Osteocyte (in vitro differentiated cells): ENCODE data around the gene KCNJ13. TPM values are rescaled to one million over a fixed set of nuclear protein-coding genes. Genes with fewer than 3 reads are reported as not detected.

Source experiments
- DNase-seq: peaks from one replicate; pipeline ENCODE4 v3.0.0; 2021; ENCODE audit warnings: mixed read lengths; ENCODE audit not compliant: unreplicated experiment; ENCODE audit errors: extremely low spot score
- H3K27ac Mint-ChIP-seq: one replicate; pipeline ENCODE4 v1.8.0; 2021; ENCODE audit warnings: mild to moderate bottlenecking, mixed read lengths; ENCODE audit not compliant: unreplicated experiment
- H3K27me3 Mint-ChIP-seq: one replicate; pipeline ENCODE4 v1.8.0; 2021; ENCODE audit warnings: mixed read lengths; ENCODE audit not compliant: unreplicated experiment
- H3K36me3 Mint-ChIP-seq: one replicate; pipeline ENCODE4 v1.8.0; 2021; ENCODE audit warnings: mixed read lengths; ENCODE audit not compliant: unreplicated experiment
- H3K4me1 Mint-ChIP-seq: one replicate; pipeline ENCODE4 v1.8.0; 2021; ENCODE audit warnings: mixed read lengths; ENCODE audit not compliant: unreplicated experiment
- H3K4me3 Mint-ChIP-seq: one replicate; pipeline ENCODE4 v1.8.0; 2021; ENCODE audit warnings: mild to moderate bottlenecking, moderate library complexity, mixed read lengths; ENCODE audit not compliant: unreplicated experiment
- H3K9me3 Mint-ChIP-seq: one replicate; pipeline ENCODE4 v1.8.0; 2021; ENCODE audit warnings: mixed read lengths; ENCODE audit not compliant: unreplicated experiment
- CTCF ChIP-seq: fragments of 200-600 bp; sonication (generic); IDR thresholded peaks from 2 replicates; pipeline ENCODE4 v1.5.0; 2021; ENCODE audit warnings: antibody characterized with exemption, mild to moderate bottlenecking, moderate library complexity
- total RNA-seq: library from RNA; stranded (reverse); gene quantifications from 2 replicates; pipeline ENCODE4 v1.2.1, GENCODE V29; 2021

Gene KCNJ13
- total RNA-seq, 1 donor from 2014 or later = not detected

- Mint-ChIP-seq H3K27me3 (no peaks in the 10 kb centered on the region), H3K4me3 (no peak overlapping the region), H3K36me3 (peaks cover 48% of the 10 kb centered on the region), H3K4me1 (peaks cover 4% of the 10 kb centered on the region), H3K27ac (no peak overlapping the region), H3K9me3 (no peaks in the 10 kb centered on the region)
- DNase-seq = no peak
- TF ChIP-seq CTCF = peak; percentile 69
Measured at GRCh38 chr2:232761301-232761907, 15.0 kb downstream of the KCNJ13 start.

GRCh38 chr2:232757905-232758304 lies 18.5 kb downstream of the KCNJ13 start:
- no peak for TF ChIP-seq CTCF
- no peak overlapping the region for H3K4me3 Mint-ChIP-seq
- no peaks in the 10 kb centered on the region for H3K9me3 Mint-ChIP-seq
- H3K4me1 Mint-ChIP-seq = no peaks in the 10 kb centered on the region
- no peak for DNase-seq
- no peaks in the 10 kb centered on the region for H3K27me3 Mint-ChIP-seq
- H3K27ac Mint-ChIP-seq = no peak overlapping the region
- H3K36me3 Mint-ChIP-seq = peaks cover 33% of the 10 kb centered on the region

GRCh38 chr2:232750135-232750671 lies 26.2 kb downstream of the KCNJ13 start:
- Mint-ChIP-seq H3K4me1 (no peaks in the 10 kb centered on the region), H3K27ac (no peak overlapping the region), H3K36me3 (peaks cover 21% of the 10 kb centered on the region), H3K4me3 (no peak overlapping the region), H3K9me3 (no peaks in the 10 kb centered on the region), H3K27me3 (no peaks in the 10 kb centered on the region)
- no peak for DNase-seq
- TF ChIP-seq CTCF = no peak

GRCh38 chr2:232749331-232749730 lies 27.0 kb downstream of the KCNJ13 start:
- no peaks in the 10 kb centered on the region for H3K27me3 Mint-ChIP-seq
- no peak for DNase-seq
- no peak for TF ChIP-seq CTCF
- H3K9me3 Mint-ChIP-seq = no peaks in the 10 kb centered on the region
- H3K4me1 Mint-ChIP-seq = no peaks in the 10 kb centered on the region
- peaks cover 21% of the 10 kb centered on the region for H3K36me3 Mint-ChIP-seq
- no peak overlapping the region for H3K27ac Mint-ChIP-seq
- no peak overlapping the region for H3K4me3 Mint-ChIP-seq

- DNase-seq = no peak
- Mint-ChIP-seq H3K9me3 (no peaks in the 10 kb centered on the region), H3K27ac (no peak overlapping the region), H3K4me1 (no peaks in the 10 kb centered on the region), H3K36me3 (peaks cover 24% of the 10 kb centered on the region), H3K4me3 (no peak overlapping the region), H3K27me3 (no peaks in the 10 kb centered on the region)
- TF ChIP-seq CTCF = no peak
Measured at GRCh38 chr2:232748038-232748437, 28.3 kb downstream of the KCNJ13 start.
